OCI-LY7 (cell line): Measurements from ENCODE around the gene CGB8.
"Not testable (repeated sequence)": the region's sequence is repeated elsewhere in the genome, so short reads cannot be mapped to it uniquely, and the experiment has no call there.

ENCODE experiments used
- CTCF ChIP-seq: fragments of 200-600 bp; sonication (generic); conservative IDR thresholded peaks from 2 replicates; pipeline ENCODE4 v1.5.1; 2014; ENCODE audit warnings: mild to moderate bottlenecking, antibody characterized with exemption, low read length, moderate library complexity, mixed read lengths
- EZH2phosphoT487 ChIP-seq: fragments of 200-600 bp; sonication (generic); IDR thresholded peaks from 2 replicates; pipeline ENCODE4 v1.6.1; 2018; ENCODE audit warnings: low read depth, borderline replicate concordance, mild to moderate bottlenecking, mixed run types, antibody characterized with exemption, low read length, moderate library complexity, mixed read lengths

DNA sequence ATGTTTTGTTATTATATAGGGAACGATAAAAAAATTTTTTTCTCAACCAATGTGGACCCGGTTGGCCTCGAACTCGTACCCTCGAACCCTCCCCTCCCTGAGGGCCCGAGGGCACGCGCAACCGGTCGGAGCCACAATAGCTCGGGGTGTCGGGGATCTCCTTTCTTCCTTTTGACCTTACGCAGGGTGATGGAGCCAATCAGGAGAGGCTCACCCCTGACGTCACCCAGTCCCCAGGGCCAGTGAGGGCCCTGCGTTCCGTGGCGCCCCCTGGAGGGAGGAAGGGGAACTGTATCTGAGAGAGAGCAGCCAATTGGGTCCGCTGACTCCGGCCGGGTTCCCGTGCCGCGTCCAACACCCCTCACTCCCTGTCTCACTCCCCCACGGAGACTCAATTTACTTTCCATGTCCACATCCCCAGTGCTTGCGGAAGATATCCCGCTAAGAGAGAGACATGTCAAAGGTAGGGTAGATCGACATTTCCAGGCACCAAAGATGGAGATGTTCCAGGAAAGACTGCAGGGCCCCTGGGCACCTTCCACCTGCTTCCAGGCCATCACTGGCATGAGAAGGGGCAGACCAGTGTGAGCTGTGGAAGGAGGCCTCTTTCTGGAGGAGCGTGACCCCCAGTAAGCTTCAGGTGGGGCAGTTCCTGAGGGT, 17.1 kb downstream of the CGB8 start, which contains the start of gene CGB2:
- peak; percentile 76 for TF ChIP-seq CTCF
- TF ChIP-seq EZH2phosphoT487, result not testable (repeated sequence)
